HUES48 (cell line): ENCODE results near the gene RAI14.
A peak's percentile ranks its signal among the peaks of the same experiment; 100 is the strongest.

ENCODE experiments used
- H3K27ac ChIP-seq: one replicate; pipeline ENCODE4 v1.7.0; 2013; ENCODE audit warnings: low read depth, low read length, inconsistent platforms
- H3K27me3 ChIP-seq: 2 replicates; pipeline ENCODE4 v1.6.1; 2013; ENCODE audit warnings: mild to moderate bottlenecking, low read length; ENCODE audit not compliant: control insufficient read depth, insufficient read depth
- H3K36me3 ChIP-seq: 2 replicates; pipeline ENCODE4 v1.6.1; 2013; ENCODE audit warnings: low read length; ENCODE audit not compliant: control insufficient read depth, insufficient read depth
- H3K4me1 ChIP-seq: 2 replicates; pipeline ENCODE4 v1.6.1; 2013; ENCODE audit warnings: mild to moderate bottlenecking, low read length; ENCODE audit not compliant: control insufficient read depth, insufficient read depth
- H3K4me3 ChIP-seq: 2 replicates; pipeline ENCODE4 v1.5.1; 2013; ENCODE audit warnings: mild to moderate bottlenecking, low read depth, low read length
- H3K9ac ChIP-seq: 2 replicates; pipeline ENCODE4 v1.6.1; 2013; ENCODE audit warnings: mild to moderate bottlenecking, low read depth, low read length, moderate library complexity
- H3K9me3 ChIP-seq: 2 replicates; pipeline ENCODE4 v1.6.1; 2013; ENCODE audit warnings: low read length; ENCODE audit not compliant: control insufficient read depth, insufficient read depth

The RAI14 gene

GRCh38 chr5:34690898-34691297, 34.8 kb downstream of the RAI14 start:
- H3K4me1 ChIP-seq, result peaks cover 20% of the 10 kb centered on the region
- no peak overlapping the region for H3K4me3 ChIP-seq
- no peaks in the 10 kb centered on the region for H3K27me3 ChIP-seq
- H3K9me3 ChIP-seq, result no peaks in the 10 kb centered on the region
- no peak overlapping the region for H3K27ac ChIP-seq
- peaks cover 45% of the 10 kb centered on the region for H3K36me3 ChIP-seq
- no peak overlapping the region for H3K9ac ChIP-seq

DNA sequence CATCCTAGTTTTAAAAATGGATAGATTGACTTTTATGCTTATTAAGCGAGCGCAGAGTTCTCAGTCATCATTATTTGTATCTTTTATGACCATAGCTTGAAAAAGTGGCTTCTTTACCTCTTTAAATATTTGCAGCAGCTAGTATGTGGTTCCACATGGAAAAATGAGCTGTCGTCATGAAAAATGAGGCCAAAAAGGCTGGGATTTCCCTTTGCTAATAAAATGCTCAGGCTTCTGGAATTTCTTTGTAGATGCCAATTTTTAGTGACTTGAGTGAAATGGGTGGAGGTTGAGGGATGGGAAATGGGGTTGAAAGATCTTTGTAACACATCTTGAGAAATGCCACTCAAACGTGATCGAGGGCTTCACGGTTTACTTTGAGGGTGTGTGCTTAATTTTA, 35.2 kb downstream of the RAI14 start:
- Histone ChIP-seq H3K27ac (no peak overlapping the region), H3K36me3 (peaks cover 45% of the 10 kb centered on the region), H3K9ac (no peak overlapping the region), H3K4me3 (no peak overlapping the region), H3K9me3 (no peaks in the 10 kb centered on the region), H3K4me1 (peaks cover 18% of the 10 kb centered on the region), H3K27me3 (no peaks in the 10 kb centered on the region)

DNA sequence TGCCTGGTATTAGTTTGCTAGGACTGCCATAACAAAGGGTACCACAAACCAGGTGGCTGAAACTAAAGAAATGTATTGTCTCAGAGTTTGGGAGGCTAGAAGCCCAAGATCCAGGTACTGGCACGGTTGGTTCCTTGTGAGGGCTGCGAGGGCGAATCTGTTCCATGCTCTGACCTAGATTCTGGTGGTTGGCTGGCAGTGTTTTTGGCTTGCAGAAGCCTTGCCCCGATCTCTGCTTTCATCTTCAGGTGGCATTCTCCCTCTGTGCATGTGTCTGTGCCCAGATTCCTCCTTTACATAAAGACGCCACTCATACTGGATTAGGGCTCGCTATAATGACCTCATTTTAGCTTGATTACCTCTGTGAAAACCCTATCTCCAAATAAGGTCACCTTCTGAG, 36.7 kb downstream of the RAI14 start:
- Histone ChIP-seq H3K9me3 (no peaks in the 10 kb centered on the region), H3K36me3 (peaks cover 33% of the 10 kb centered on the region), H3K27me3 (no peaks in the 10 kb centered on the region), H3K4me3 (no peak overlapping the region), H3K4me1 (peaks cover 14% of the 10 kb centered on the region), H3K9ac (no peak overlapping the region), H3K27ac (no peak overlapping the region)

DNA sequence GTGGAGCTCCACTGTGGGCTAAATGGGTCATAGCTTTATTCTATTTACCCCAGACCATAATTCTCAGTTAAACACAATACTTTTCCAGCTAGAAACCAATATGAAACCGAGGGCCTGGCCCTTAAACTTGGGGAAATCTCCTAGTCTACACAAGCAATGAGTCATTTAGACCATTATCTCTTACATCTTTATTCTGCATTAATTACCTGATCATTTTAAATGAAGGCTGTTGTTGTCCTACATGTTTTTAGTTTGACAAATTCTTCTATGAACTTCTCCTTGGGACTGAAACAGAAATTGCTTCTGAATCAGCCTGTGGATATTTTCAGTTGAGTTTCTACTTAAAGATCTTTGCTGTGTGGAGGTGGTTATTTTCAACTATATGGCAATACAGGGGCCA, 37.9 kb downstream of the RAI14 start:
- Histone ChIP-seq H3K27me3 (no peaks in the 10 kb centered on the region), H3K36me3 (peaks cover 21% of the 10 kb centered on the region), H3K9ac (no peak overlapping the region), H3K4me1 (peaks cover 24% of the 10 kb centered on the region), H3K9me3 (no peaks in the 10 kb centered on the region), H3K4me3 (no peak overlapping the region), H3K27ac (no peak overlapping the region)

DNA sequence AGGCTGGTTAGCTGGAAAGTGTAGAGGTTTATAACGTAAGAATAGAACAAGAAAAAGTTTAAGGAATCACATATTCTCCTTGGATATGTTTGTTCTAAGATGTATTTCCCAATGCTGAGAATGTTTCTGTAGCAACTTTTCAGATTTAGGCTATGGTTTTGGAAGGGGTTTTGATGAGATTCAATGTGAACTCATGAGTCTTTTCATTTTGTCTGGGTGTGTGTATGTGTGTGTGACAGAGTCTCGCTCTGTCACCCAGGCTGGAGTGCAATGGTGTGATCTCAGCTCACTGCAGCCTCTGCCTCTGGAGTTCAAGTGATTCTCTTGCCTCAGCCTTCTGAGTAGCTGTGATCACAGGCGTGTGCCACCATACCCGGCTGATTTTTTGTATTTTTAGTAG, 38.6 kb downstream of the RAI14 start:
- Histone ChIP-seq H3K27me3 (no peaks in the 10 kb centered on the region), H3K9ac (no peak overlapping the region), H3K4me1 (peaks cover 31% of the 10 kb centered on the region), H3K27ac (no peak overlapping the region), H3K36me3 (peaks cover 15% of the 10 kb centered on the region), H3K9me3 (no peaks in the 10 kb centered on the region), H3K4me3 (no peak overlapping the region)

DNA sequence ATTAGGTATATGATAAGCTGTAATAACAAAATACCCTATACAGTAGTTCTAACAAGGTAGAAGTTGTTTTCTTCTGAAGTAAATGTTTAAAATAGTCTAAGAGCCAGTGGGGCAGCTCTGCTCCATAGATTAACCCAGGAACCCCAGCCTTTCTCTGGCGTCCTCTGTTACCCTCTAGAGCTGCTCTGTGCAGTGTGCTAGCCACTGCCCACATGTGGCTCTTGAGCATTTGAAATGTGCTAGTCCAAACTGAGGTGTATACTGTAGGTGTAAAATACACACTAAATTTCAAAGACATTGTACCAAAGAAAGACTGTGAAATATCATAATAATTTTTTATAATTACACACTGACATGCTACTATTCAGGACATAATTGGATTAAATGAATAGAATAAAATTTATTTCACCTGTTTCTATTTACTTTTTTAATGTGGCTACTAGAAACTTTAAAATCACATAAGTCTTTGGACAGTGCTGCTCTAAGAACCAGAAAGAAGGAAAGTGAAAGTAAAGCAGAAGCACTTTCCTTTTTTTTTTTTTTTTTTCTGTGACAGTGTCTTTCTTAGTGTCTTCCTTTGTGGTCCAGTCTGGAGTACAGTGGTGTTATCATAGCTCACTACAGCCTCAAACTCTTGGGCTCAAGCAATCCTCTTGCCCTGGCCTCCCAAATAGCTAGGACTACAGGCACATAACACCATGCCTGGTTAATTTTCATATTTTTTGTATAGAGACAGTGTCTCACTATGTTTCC, 39.3 kb downstream of the RAI14 start:
- H3K4me3 ChIP-seq, result no peak overlapping the region
- peaks cover 31% of the 10 kb centered on the region for H3K4me1 ChIP-seq
- no peak overlapping the region for H3K27ac ChIP-seq
- H3K9ac ChIP-seq, result no peak overlapping the region
- no peaks in the 10 kb centered on the region for H3K9me3 ChIP-seq
- H3K27me3 ChIP-seq, result no peaks in the 10 kb centered on the region
- H3K36me3 ChIP-seq, result peaks cover 8% of the 10 kb centered on the region; the same call in 1 of the 2 replicates

DNA sequence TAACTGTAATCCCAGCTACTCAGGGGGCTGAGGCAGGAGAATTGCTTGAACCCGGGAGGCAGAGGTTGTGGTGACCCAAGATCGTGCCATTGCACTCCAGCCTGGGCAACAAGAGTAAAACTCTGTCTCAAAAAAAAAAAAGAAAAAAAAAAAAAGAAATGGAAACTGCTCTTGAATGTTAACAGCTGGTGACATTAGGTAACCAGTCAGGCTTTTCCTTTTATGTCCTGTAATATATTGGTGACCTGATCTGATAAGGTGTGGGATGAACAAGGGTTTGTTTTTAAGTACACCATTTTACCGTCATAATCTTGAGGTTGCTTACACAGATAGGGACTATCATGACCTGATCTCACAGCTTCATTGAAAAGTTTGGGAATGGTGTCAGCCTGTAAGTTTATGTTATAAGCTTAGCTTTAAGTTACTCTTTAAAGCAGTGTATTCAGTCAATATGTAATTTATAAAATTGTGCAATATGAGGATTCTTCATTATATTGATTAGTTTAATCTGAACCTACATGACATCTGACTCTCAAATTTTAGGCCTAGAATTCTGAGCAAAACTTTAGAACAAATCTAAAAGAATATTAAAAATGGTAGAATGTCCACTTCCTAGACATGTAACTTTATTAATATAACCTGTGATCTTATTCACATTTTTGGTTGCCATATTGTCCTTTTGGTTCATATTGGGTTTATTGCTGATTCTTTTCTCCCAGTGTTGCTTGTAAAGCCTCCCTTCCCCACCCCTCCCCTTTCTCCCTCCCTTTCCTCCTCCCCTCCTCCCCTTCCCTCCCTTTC, 41.4 kb downstream of the RAI14 start:
- no peaks in the 10 kb centered on the region for H3K9me3 ChIP-seq
- H3K36me3 ChIP-seq, result peaks cover 11% of the 10 kb centered on the region
- H3K9ac ChIP-seq, result no peak overlapping the region
- H3K27ac ChIP-seq, result no peak overlapping the region
- H3K4me3 ChIP-seq, result no peak overlapping the region
- H3K4me1 ChIP-seq, result peaks cover 33% of the 10 kb centered on the region
- no peaks in the 10 kb centered on the region for H3K27me3 ChIP-seq

- Histone ChIP-seq H3K27ac (no peak overlapping the region), H3K9ac (no peak overlapping the region), H3K9me3 (no peaks in the 10 kb centered on the region), H3K27me3 (no peaks in the 10 kb centered on the region), H3K4me1 (peaks cover 35% of the 10 kb centered on the region), H3K4me3 (no peak overlapping the region), H3K36me3 (peaks cover 11% of the 10 kb centered on the region)
These were observed 41.9 kb downstream of the RAI14 start for GRCh38 chr5:34698109-34698419.

DNA sequence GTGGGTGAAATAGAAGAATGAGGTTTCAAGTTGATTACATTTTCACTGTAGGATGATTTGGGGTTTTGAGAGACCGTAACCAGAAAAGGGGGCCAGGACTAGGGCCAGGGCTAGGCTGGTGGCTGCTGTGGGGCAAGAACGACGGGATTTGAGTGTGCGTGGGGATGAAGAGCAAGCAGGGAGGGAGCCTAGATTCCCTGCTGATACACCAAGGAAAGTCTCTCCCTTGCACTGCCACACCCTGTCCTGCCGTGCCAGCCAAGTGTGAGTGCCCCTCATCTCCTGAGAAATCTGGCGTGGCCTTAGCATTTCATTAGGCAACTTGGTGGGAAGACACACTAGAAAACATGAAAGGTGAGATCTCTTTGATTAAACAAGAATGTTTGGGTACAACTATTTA, 42.6 kb downstream of the RAI14 start:
- Histone ChIP-seq H3K4me3 (no peak overlapping the region), H3K9me3 (no peaks in the 10 kb centered on the region), H3K4me1 (peaks cover 42% of the 10 kb centered on the region), H3K27ac (no peak overlapping the region), H3K9ac (no peak overlapping the region), H3K27me3 (no peaks in the 10 kb centered on the region), H3K36me3 (peaks cover 8% of the 10 kb centered on the region)

DNA sequence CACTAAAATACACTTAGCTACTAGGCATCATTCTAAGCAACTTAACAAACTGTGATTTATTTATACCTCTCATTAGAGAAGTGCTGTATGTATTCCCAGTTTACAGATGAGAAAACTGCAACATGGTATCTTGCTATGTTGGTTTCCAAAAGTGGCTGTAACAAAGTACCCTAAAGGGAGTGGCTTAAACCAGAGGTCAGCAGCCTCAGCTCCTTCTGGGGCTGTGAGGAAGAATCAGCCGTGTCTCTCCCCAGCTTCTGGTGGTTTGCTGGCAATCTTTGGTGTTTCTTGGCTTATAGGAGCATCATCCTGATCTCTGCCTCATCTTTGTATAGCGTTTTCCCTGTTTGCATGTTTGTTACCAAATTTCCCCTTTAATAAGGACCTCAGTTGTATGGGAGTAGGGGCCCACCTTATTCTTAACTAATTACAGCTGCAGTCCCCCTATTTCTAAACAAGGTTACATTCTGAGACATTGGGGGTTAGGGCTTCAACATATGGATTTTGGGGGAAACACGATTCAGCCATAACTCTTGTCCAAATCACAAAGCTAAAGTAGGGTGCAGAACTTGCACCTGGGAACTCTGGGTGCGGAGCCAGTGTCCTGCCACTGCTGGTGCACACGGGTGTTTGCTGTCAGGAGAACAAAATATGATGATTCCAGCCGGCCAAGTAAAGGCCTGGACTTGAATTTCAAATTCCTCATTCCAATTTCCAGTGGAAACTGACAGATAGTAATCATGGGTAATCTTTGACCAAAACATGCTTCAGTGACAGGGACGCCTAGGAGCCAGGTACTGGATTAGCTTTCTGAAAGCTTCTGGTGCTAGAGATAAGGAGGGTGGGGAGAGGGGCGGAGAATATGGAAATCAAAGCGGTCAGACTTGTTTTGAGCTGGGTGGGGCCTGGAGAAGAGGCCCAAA, 43.3 kb downstream of the RAI14 start:
- H3K27me3 ChIP-seq, result no peaks in the 10 kb centered on the region
- H3K27ac ChIP-seq, result no peak overlapping the region
- peaks cover 4% of the 10 kb centered on the region; the same call in 1 of the 2 replicates for H3K36me3 ChIP-seq
- H3K9ac ChIP-seq, result no peak overlapping the region
- peaks cover 49% of the 10 kb centered on the region for H3K4me1 ChIP-seq
- no peaks in the 10 kb centered on the region for H3K9me3 ChIP-seq
- 0 out of 2 replicates have a peak overlapping the region, but pooled peaks have one; percentile 5 for H3K4me3 ChIP-seq
